GM19025 (cell line): Measurements from ENCODE around the gene PARP12.

Experiments used
- ATAC-seq: cut with Tn5 transposase; IDR thresholded peaks from one replicate; pipeline ENCODE4 v1.9.1; 2021; ENCODE audit warnings: mild to moderate bottlenecking, low read depth, moderate library complexity; ENCODE audit not compliant: unreplicated experiment

The PARP12 gene

GRCh38 chr7:140059273-140060242, 3.2 kb downstream of the PARP12 start:
- no peak for ATAC-seq

- ATAC-seq = no peak
Observed at GRCh38 chr7:140058517-140058916, 4.2 kb downstream of the PARP12 start.

GRCh38 chr7:140057143-140057535, 5.6 kb downstream of the PARP12 start:
- ATAC-seq = no peak

- ATAC-seq = no peak
Observed at GRCh38 chr7:140056431-140057142, 6.2 kb downstream of the PARP12 start.

GRCh38 chr7:140055833-140056232, 6.9 kb downstream of the PARP12 start:
- ATAC-seq = no peak

GRCh38 chr7:140054751-140055150, 8.0 kb downstream of the PARP12 start:
- ATAC-seq = no peak

GRCh38 chr7:140053812-140054539, 8.8 kb downstream of the PARP12 start:
- ATAC-seq = peak; percentile 88

- no peak for ATAC-seq
Observed at GRCh38 chr7:140051820-140052219, 10.9 kb downstream of the PARP12 start.

- no peak for ATAC-seq
Observed at GRCh38 chr7:140050100-140050499, 12.7 kb downstream of the PARP12 start.

GRCh38 chr7:140049339-140050024, 13.3 kb downstream of the PARP12 start:
- ATAC-seq = no peak

- ATAC-seq = no peak
Observed at GRCh38 chr7:140048989-140049338, 13.8 kb downstream of the PARP12 start.

GRCh38 chr7:140048138-140048537, 14.6 kb downstream of the PARP12 start:
- ATAC-seq = no peak

GRCh38 chr7:140047197-140047596, 15.6 kb downstream of the PARP12 start:
- no peak for ATAC-seq

- no peak for ATAC-seq
Observed at GRCh38 chr7:140045697-140046096, 17.1 kb downstream of the PARP12 start.

- ATAC-seq = no peak
Observed at GRCh38 chr7:140044251-140044650, 18.5 kb downstream of the PARP12 start.

- ATAC-seq = no peak
Observed at GRCh38 chr7:140042386-140042670, 20.4 kb downstream of the PARP12 start.

GRCh38 chr7:140041659-140042385, 20.9 kb downstream of the PARP12 start:
- no peak for ATAC-seq

- no peak for ATAC-seq
Observed at GRCh38 chr7:140039896-140040295, 22.9 kb downstream of the PARP12 start.

GRCh38 chr7:140039066-140039465, 23.7 kb downstream of the PARP12 start:
- no peak for ATAC-seq
